Measurements from ENCODE around the gene DOCK11.

DNA sequence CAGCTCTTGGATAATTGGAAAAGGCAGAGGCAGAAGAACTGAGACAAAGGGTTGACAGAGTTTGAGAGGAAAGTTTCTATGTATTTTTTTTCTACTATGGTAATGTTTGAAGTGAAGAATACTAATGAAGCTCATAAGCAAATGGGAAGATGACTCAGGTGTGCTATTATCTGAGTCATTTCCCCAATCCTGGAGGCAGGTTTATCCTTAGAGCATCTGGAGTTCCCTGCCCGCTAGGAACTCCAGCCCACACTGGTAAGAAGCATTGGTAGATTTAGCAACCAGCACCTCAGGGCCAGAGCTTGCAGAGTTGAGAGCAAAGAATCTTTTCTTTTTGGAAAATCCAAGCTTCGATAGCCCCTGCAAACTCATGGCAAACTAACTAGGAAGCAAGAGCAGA, 55.2 kb downstream of the DOCK11 start:
- TF ChIP-seq POLR2AphosphoS5 (IDR thresholded peaks at IDR 0.05; ENCODE audit: borderline replicate concordance, low read depth, low read length) (no peak), EZH2 (IDR thresholded peaks at IDR 0.05) (no peak), FOXP2 (optimal IDR thresholded peaks at IDR 0.05; ENCODE audit: control extremely low read depth, extremely low read length, insufficient read depth) (no peak)
